Activated CD8-positive, alpha-beta T cell treated with anti-CD3 and anti-CD28 coated beads, Interleukin-2, amount 10 ng/mL, durations not matched to agents 7 days and 5 days (primary cell): ENCODE results near the gene HLA-E. TPM values are rescaled to one million over a fixed set of nuclear protein-coding genes. Genes with fewer than 3 reads are reported as not detected.
"Not testable (repeated sequence)": the region's sequence is repeated elsewhere in the genome, so short reads cannot be mapped to it uniquely, and the experiment has no call there.

Experiments used
- ATAC-seq: fragments of 150-1000 bp; cut with Tn5 transposase; one replicate; pipeline ENCODE4 v1.10.0; 2021; ENCODE audit warnings: moderate library complexity
- CTCF ChIA-PET: fragments of 350-600 bp; sonication (Branson Sonifier 250); formaldehyde crosslinking; loops from one replicate; lab custom pipeline; 2021; ENCODE audit warnings: antibody characterized with exemption; lab: Charles Lee
- POLR2A ChIA-PET: fragments of 350-600 bp; sonication (Branson Sonifier 250); formaldehyde crosslinking; loops from one replicate; lab custom pipeline; 2021; ENCODE audit warnings: antibody characterized with exemption; lab: Charles Lee
- DNase-seq: peaks from one replicate; pipeline ENCODE4 v3.0.0-alpha.2; 2020
- H3K27ac Mint-ChIP-seq: one replicate; pipeline ENCODE4 v1.8.0; 2021; ENCODE audit warnings: mild to moderate bottlenecking, mixed read lengths
- H3K27me3 Mint-ChIP-seq: one replicate; pipeline ENCODE4 v1.8.0; 2021; ENCODE audit warnings: low read depth, mixed read lengths
- H3K36me3 Mint-ChIP-seq: one replicate; pipeline ENCODE4 v1.8.0; 2021; ENCODE audit warnings: low read depth, mixed read lengths
- H3K4me1 Mint-ChIP-seq: one replicate; pipeline ENCODE4 v1.8.0; 2021; ENCODE audit warnings: low read depth, mixed read lengths
- H3K4me3 Mint-ChIP-seq: one replicate; pipeline ENCODE4 v1.8.0; 2021; ENCODE audit warnings: mild to moderate bottlenecking, mixed read lengths
- H3K9me3 Mint-ChIP-seq: one replicate; pipeline ENCODE4 v1.8.0; 2022; ENCODE audit warnings: mixed read lengths; ENCODE audit not compliant: insufficient read depth
- total RNA-seq, 2 experiments: library from RNA; stranded (reverse); gene quantifications; one replicate each; pipeline ENCODE4 v1.2.3, GENCODE V29; 2021

Gene HLA-E
- total RNA-seq, 2 experiments from 2014 or later: 523 to 536 TPM

DNA sequence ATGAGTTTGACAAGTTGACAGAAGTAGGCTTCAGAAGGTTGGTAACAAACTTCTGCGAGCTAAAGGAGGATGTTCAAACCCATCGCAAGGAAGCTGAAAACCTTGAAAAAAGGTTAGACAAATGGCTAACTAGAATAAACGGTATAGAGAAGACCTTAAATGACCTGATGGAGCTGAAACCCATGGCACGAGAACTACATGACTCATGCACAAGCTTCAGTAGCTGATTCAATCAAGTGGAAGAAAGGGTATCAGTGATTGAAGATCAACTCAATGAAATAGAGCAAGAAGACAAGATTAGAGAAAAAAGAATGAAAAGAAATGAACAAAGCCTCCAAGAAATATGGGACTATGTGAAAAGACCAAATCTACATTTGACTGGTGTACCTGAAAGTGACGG is 32.6 kb downstream of the HLA-E start:
- not testable (repeated sequence) for H3K27ac Mint-ChIP-seq, H3K27me3 Mint-ChIP-seq
- CTCF ChIA-PET: interaction anchor here (1.1 to 3.3 kb wide), 6 partner anchors 9 to 69 kb away, joined by 3 to 19 read pairs (median 4); no protein-coding TSS in a partner anchor

DNA sequence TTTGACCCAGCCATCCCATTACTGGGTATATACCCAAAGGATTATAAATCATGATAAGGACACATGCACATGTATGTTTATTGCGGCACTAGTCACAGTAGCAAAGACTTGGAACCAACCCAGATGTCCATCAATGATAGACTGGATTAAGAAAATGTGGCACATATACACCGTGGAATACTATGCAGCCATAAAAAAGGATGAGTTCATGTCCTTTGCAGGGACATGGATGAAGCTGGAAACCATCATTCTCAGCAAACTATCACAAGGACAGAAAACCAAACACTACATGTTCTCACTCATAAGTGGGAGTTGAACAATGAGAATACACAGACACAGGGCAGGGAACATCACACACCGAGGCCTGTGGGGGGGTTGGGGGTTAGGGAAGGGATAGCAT is 37.1 kb downstream of the HLA-E start:
- CTCF ChIA-PET: interaction anchor here (0.9 to 2.0 kb wide), 3 partner anchors 10 to 15 kb away, joined by 4 to 9 read pairs (median 7); no protein-coding TSS in a partner anchor
- DNase-seq, H3K9me3 Mint-ChIP-seq, H3K4me3 Mint-ChIP-seq, H3K27me3 Mint-ChIP-seq, ATAC-seq, H3K27ac Mint-ChIP-seq: not testable (repeated sequence)
- Mint-ChIP-seq H3K4me1 (peaks cover 30% of the 10 kb centered on the region), H3K36me3 (peaks cover 21% of the 10 kb centered on the region)
- POLR2A ChIA-PET: interaction anchor here (1.7 kb wide), 1 partner anchor 34 kb away, joined by 6 read pairs; no protein-coding TSS in a partner anchor

More for the DNA sequence above, 32.6 kb downstream of the HLA-E start:
- H3K4me1 Mint-ChIP-seq: peaks cover 33% of the 10 kb centered on the region
- POLR2A ChIA-PET: interaction anchor here (1.1 to 1.4 kb wide), 3 partner anchors 12 to 93 kb away, joined by 3 to 6 read pairs (median 3); no protein-coding TSS in a partner anchor
- H3K36me3 Mint-ChIP-seq: peaks cover 43% of the 10 kb centered on the region
- not testable (repeated sequence) for DNase-seq, H3K4me3 Mint-ChIP-seq, ATAC-seq
- peaks cover 21% of the 10 kb centered on the region for H3K9me3 Mint-ChIP-seq

- peak; percentile 65 for ATAC-seq
- peaks cover 38% of the 10 kb centered on the region for H3K4me1 Mint-ChIP-seq
- POLR2A ChIA-PET: interaction anchor here (0.6 to 5.7 kb wide), 9 partner anchors 11 to 239 kb away, joined by 3 to 108 read pairs (median 3); no protein-coding TSS in a partner anchor
- H3K9me3 Mint-ChIP-seq, H3K27me3 Mint-ChIP-seq, H3K4me3 Mint-ChIP-seq, DNase-seq: not testable (repeated sequence)
- H3K36me3 Mint-ChIP-seq: peaks cover 12% of the 10 kb centered on the region
- H3K27ac Mint-ChIP-seq: peak overlapping the region; percentile 55
- CTCF ChIA-PET: interaction anchor here (0.7 to 4.6 kb wide), 10 partner anchors 12 to 558 kb away, joined by 3 to 140 read pairs (median 18); no protein-coding TSS in a partner anchor
These were observed 40.1 kb downstream of the HLA-E start for GRCh38 chr6:30529349-30529875.

DNA sequence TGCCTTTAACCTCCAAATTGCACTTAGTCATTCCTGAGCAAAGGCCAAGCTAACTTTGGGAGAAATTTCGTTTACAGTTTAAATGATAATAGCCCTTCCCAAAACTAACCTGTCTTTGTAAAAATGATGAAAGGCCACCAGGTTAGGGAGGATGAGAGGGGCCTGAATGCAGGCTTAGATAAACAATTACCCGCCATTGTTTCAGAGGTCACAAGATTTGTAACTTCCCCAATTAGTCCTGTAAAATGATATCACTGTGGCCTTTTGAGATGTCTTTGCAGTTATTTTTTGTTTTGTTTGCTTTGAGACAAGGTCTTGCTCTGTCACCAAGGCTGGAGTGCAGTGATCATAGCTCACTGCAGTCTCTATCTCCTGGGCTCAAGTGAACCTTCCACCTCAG is 40.7 kb downstream of the HLA-E start:
- peak overlapping the region; percentile 55 for H3K27ac Mint-ChIP-seq
- ATAC-seq: no peak

DNA sequence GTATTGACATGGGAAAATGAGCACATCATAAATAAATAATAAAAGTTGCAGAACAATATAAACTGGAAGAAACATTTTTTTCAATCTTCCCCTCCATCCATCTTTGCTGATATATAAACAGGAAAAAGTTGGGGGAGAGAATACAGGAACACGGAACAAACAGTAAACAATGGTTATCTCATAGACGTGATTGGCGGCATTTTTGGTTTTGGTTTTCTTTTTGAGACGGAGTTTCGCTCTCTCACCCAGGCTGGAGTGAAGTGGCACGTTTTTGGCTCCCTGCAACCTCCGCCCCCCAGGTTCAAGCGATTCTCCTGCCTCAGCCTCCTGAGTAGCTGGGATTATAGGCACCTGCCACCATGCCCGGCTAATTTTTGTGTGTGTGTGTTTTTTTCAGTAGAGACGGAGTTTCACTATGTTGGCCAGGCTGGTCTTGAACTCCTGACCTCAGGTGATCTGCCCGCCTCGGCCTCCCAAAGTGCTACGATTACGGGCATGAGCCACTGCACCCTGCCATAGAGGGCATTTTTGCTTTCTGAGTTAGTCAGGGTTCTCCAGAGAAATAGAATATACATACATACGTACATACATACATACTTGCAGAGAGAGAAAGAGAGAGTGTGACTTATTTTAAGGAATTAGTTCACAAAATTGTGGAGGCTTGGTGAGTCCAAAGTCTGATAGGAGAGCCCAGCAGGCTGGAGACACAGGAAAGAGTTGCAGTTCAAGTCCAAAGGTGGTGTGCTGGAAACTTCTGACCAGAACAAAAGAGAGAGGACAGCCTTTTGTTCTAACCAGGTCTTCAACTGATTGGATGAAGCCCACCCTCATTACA is 44.4 kb downstream of the HLA-E start:
- ChIA-PET CTCF (interaction anchor here (0.9 to 4.6 kb wide), 9 partner anchors 16 to 223 kb away, joined by 3 to 111 read pairs (median 15); no protein-coding TSS in a partner anchor), POLR2A (interaction anchor here (0.5 to 5.7 kb wide), 4 partner anchors 8 to 41 kb away, joined by 3 to 108 read pairs (median 6); no protein-coding TSS in a partner anchor)
- peak overlapping the region; percentile 29 for H3K4me3 Mint-ChIP-seq
- peaks cover 5% of the 10 kb centered on the region for H3K27me3 Mint-ChIP-seq
- H3K4me1 Mint-ChIP-seq: peaks cover 31% of the 10 kb centered on the region
- H3K36me3 Mint-ChIP-seq: peaks cover 3% of the 10 kb centered on the region
- H3K27ac Mint-ChIP-seq: peak overlapping the region; percentile 54
- DNase-seq: no peak
- H3K9me3 Mint-ChIP-seq: no peaks in the 10 kb centered on the region
- no peak for ATAC-seq

More for the DNA sequence above, 40.7 kb downstream of the HLA-E start:
- POLR2A ChIA-PET: interaction anchor here (0.6 to 5.7 kb wide), 9 partner anchors 11 to 239 kb away, joined by 3 to 108 read pairs (median 3); no protein-coding TSS in a partner anchor
- Mint-ChIP-seq H3K4me3 (no peak overlapping the region), H3K36me3 (peaks cover 8% of the 10 kb centered on the region), H3K27me3 (no peaks in the 10 kb centered on the region), H3K4me1 (peaks cover 38% of the 10 kb centered on the region), H3K9me3 (no peaks in the 10 kb centered on the region)
- no peak for DNase-seq
- CTCF ChIA-PET: interaction anchor here (0.7 to 4.6 kb wide), 11 partner anchors 8 to 557 kb away, joined by 3 to 140 read pairs (median 8); no protein-coding TSS in a partner anchor

GRCh38 chr6:30537931-30538330 is 48.6 kb downstream of the HLA-E start:
- CTCF ChIA-PET: interaction anchor here (1.6 to 16.2 kb wide), 3 partner anchors 44 to 59 kb away, joined by 5 to 464 read pairs (median 124); no protein-coding TSS in a partner anchor
- peaks cover 23% of the 10 kb centered on the region for H3K4me1 Mint-ChIP-seq
- peaks cover 5% of the 10 kb centered on the region for H3K27me3 Mint-ChIP-seq
- POLR2A ChIA-PET: no interaction called here
- no peaks in the 10 kb centered on the region for H3K36me3 Mint-ChIP-seq
- ATAC-seq (no peak), DNase-seq (no peak)
- H3K4me3 Mint-ChIP-seq: no peak overlapping the region
- no peak overlapping the region for H3K27ac Mint-ChIP-seq
- no peaks in the 10 kb centered on the region for H3K9me3 Mint-ChIP-seq

DNA sequence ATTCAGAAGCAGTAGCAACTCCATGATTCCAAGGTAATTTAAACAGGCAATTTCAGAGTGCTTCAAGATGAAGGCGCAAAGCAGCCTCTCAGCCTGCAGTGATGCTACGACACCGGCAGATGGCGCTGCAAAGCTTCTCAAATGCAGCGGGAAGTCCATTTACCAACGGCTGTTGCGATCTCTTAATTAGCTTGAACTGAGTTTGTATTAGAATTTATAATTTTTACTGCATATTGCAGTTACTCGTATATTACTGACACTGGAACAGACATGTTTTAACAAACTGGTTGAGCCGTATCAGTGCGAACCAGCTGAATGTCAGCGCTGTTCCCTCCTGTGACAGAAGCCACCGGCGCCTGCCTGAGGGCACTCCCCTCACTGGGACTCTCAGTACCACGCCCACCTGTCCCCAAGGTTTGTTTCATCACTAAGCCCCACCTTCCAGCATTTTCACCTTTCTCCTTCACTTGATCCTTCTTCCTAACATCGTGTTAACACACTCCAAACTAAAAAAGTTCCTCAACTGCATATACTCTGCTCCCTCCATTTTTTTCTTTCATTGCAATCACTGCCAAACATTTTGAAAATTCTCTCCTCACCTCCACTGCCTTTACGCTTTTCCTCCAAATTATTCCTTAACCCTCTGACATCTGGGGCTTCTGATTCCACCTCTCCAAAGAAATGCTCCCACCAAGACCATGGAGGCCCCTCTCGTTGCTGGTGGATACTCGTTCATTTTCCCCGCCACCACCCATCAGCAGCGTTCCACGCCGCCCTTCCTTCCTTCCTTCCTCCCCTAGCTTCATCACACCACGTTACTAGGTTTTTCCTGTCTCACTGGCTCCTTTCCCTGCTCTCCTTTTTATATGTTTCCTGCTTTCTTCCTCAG is 52.5 kb downstream of the HLA-E start:
- ATAC-seq: peak; percentile 82
- Mint-ChIP-seq H3K27me3 (peaks cover 5% of the 10 kb centered on the region), H3K36me3 (peaks cover 20% of the 10 kb centered on the region), H3K27ac (peak overlapping the region; percentile 73), H3K4me3 (peak overlapping the region; percentile 65), H3K9me3 (no peaks in the 10 kb centered on the region), H3K4me1 (peaks cover 34% of the 10 kb centered on the region)
- POLR2A ChIA-PET: interaction anchor here (0.7 to 5.7 kb wide), 11 partner anchors 9 to 55 kb away, joined by 3 to 35 read pairs (median 8); partner anchors contain the start of genes ABCF1, GNL1 and PRR3
- DNase-seq: peak; percentile 88
- CTCF ChIA-PET: interaction anchor here (0.8 to 16.2 kb wide), 49 partner anchors 10 to 550 kb away, joined by 3 to 464 read pairs (median 8); partner anchors contain the start of genes ABCF1, DHX16, GNL1 and MRPS18B

- Mint-ChIP-seq H3K27ac (peak overlapping the region; percentile 73), H3K4me1 (peaks cover 34% of the 10 kb centered on the region), H3K4me3 (peak overlapping the region; percentile 65), H3K9me3 (no peaks in the 10 kb centered on the region), H3K36me3 (peaks cover 23% of the 10 kb centered on the region), H3K27me3 (peaks cover 5% of the 10 kb centered on the region)
- CTCF ChIA-PET: interaction anchor here (0.6 to 16.2 kb wide), 37 partner anchors 9 to 549 kb away, joined by 3 to 464 read pairs (median 11); partner anchors contain the start of genes ABCF1, DHX16, GNL1 and MRPS18B
- POLR2A ChIA-PET: interaction anchor here (0.7 to 5.7 kb wide), 9 partner anchors 10 to 55 kb away, joined by 3 to 35 read pairs (median 8); partner anchors contain the start of gene ABCF1
- ATAC-seq (peak; percentile 59), DNase-seq (peak; percentile 50)
These were observed 53.1 kb downstream of the HLA-E start for GRCh38 chr6:30542404-30542725.

DNA sequence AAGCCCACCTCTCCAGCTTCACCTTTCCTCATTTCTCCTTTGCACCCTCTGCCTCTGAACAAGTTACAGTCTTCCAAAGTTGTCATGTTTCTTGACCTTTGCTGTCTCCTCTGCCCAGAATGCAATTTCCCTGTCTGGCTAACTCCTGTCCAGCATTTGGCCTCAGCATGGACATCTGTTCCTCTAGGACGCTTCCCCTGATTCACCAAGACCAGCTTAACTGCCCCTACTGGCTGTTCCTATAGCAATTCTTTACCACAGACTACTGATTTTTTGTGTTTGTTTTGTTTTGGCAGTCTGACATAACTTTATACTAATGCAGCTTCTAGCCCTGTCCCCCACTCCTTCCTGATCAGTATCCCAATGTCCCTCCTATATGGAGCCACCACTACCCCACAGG is 53.6 kb downstream of the HLA-E start:
- peak overlapping the region; percentile 65 for H3K4me3 Mint-ChIP-seq
- peaks cover under 1% of the 10 kb centered on the region for H3K27me3 Mint-ChIP-seq
- peak overlapping the region; percentile 73 for H3K27ac Mint-ChIP-seq
- ChIA-PET POLR2A (interaction anchor here (0.7 to 5.7 kb wide), 6 partner anchors 11 to 55 kb away, joined by 3 to 35 read pairs (median 8); partner anchors contain the start of gene ABCF1), CTCF (interaction anchor here (0.6 to 16.2 kb wide), 24 partner anchors 9 to 284 kb away, joined by 3 to 464 read pairs (median 19); partner anchors contain the start of genes ABCF1, DHX16, GNL1 and MRPS18B)
- peaks cover 26% of the 10 kb centered on the region for H3K36me3 Mint-ChIP-seq
- DNase-seq (no peak), ATAC-seq (no peak)
- peaks cover 34% of the 10 kb centered on the region for H3K4me1 Mint-ChIP-seq
- no peaks in the 10 kb centered on the region for H3K9me3 Mint-ChIP-seq
